Activated CD4-positive, alpha-beta T cell treated with anti-CD3 and anti-CD28 coated beads for 48 hours (primary cell): ENCODE results near the gene NAT8L.

Source experiments
- DNase-seq: peaks from one replicate; pipeline ENCODE4 v3.0.0-alpha.2; 2020

Gene NAT8L

DNA sequence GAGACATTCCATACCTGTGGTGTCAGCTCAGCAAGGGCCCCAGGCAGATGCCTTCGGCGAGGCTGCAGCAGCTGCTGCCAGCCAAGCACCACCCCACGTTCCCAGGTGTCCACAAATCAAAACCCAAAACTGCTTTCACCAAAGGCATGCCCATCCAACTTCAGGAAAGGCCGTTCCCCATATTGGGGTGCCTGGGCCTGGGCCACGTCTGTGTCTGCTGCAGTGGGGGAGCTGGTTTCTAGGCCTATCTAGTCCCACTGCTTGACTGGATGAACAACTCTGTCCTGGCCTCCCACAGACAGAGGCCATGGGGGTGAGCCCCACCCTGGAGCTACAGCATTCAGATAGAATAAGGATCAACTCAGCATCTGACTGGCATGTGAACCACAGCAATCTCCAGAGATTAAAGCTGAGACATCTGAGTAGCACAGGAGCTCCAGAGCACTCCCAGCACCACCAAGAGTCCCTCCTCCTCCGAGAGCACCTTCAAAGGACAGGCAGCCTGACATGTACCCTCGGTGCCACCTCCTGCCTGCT, 37.0 kb downstream of the NAT8L start:
- DNase-seq: no peak

DNA sequence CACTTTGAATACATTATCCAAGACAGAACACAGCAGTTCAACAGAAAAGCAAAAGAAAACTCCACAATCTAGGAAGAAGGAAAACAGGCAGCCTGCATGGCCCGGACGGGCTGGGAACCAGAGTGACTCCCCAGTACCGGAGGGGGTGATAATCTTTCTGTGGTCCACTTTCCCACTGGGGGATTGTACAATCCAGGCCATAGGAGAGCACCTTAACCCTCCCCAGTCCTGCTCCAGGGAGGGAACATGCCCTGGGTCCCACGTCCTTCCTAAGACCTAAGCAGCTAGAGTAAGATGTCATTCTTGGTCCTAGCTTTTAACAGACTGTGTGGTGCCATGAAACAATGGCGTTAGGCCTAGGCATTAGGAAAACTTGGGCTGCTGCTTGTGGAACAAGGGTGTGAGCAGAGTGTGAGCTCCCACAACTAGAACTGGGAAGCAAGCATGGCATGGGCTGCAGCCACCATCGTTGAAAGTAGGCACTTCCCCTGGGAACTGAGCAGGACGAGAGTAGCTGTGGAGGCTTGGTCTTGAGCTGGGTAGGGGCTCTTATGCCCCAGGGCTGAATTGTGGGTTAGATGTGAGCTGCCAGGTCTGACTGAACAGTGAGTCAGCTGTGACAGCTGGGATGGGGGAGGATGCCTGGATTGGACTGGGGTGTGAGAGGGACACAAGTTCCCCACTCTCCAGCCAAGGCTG, 42.4 kb downstream of the NAT8L start:
- DNase-seq: no peak

DNA sequence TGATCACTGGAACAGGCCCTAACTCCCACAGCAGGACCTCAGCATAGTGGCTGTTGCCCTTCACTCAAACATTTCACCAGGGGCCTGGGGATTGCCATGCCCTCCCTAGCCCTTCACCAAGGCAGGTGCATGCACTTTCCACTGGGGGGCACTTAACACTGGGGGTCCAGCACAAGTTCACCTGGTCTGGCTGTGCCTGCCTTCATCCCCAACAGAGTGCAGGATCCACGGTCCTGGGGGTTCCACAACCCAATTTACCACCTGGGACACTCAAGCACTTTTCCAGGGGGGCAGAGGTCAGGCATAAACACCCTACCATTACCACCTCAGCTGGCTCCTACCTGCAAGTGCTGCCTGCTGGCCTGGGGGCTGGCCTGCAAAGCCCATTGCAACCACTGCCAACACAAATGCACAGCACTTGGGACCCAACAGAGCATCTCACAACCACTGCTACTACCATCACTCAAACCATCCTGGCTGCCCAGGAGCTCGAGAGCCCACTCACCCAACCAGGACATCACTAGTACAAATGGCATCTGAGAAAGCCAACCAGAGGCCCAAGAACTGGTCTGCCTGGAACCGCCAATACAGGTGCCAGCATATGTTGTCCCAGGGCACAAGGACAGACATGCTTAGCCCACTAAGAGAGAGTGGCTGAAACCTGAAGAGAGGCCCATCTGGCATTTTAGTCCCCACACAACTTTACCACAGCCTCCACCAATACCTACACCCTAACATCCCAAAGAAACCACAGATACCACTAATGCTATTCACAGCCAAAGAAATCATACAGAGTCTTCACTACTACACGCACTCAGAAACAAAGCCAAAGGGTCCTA, 43.1 kb downstream of the NAT8L start:
- DNase-seq: no peak

DNA sequence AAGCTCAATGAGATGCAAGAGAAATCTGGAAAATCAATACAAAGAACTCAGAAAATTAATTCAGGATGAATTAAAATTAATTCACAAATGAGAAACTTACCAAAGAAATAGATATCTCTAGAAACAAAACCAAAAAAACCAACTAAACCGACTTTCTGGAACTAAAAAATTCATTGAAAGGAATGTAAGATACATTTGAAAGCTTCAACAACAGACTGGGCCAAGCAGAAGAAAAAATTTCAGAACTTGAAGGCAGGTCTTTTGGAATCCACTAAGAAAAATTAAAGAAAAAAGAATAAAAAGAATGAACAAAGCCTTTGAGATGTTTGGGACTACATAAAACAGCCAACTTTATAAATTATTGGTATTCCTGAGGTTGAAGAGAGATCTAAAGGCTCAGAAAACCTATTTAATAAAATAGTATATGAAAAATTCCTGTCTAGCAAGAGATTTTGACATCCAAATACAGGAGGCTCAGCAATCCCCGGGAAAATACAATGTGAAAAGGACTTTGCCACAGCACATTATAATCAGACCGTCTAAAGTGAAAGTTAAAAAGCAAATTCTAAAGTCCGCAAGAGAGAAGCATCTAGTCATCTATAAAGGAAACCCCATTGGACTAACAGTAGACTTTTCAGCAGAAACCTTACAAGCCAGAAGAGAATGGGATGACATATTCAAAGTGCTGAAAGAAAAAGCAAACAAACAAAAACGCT, 44.2 kb downstream of the NAT8L start:
- no peak for DNase-seq

DNA sequence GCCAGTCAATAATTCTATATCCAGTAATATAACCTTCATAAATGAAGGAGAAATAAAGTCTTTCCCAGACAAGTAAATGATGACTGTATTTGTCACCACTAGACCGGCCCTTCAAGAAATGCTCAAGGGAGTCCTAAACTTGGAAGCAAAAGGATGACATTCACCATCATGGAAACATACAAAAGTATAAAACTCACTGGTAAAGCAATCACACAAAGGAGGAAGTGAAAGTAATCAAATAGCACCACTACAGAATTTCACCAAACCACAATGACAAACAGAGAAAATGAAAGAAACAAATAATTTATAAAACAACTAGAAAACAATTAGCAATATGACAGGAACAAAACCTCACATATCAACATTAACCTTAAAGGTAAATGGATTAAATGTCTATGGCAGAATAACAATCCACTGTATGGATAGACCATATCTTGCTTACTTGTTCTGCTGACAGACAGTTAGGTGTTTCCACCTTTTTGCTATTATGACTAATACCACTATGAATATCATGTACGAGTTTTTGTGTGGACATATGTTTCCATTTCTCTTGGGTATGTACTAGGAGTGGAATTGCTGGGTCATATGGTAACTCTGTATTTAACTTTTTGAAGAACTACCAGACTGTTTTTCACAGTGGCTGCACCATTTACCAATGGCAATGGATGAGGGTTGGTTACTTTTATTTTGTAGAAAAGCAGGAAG, 44.9 kb downstream of the NAT8L start:
- no peak for DNase-seq

DNA sequence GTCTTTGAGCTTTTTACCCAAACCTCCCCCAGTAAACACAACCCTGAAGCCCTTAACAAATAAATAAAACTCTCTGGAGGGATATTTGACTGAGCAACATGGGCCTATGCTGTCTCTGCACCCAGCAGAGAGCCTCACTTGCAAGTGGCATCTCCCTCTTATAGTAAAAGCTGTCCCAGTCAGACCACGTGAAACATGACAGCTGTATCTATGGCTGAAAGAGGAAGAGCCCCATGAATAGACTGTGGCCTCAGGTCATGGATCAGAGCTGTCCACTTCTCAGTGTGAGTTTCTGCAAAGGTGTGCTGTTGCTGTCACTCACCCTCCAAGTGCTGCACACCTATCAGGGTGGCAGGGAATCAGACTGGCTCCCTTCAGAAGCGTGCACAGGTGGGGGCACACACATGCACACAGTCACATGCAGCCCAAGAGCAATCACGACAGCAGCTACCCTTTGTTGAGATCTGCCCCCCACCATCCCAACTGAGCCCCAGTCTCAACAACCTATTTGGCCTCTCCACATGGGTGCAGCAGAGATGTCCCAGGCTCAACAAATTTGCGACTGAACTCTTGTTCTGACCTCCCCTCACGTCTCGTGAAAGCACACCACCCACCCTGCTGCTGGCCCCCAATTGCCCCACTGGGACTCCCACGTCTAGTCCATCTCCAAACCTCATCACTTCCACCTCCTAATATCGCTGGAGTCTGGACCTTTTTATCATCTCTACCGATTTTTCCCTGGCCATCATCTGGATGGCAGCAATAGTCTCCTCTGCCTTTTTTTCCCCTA, 45.6 kb downstream of the NAT8L start:
- no peak for DNase-seq

DNA sequence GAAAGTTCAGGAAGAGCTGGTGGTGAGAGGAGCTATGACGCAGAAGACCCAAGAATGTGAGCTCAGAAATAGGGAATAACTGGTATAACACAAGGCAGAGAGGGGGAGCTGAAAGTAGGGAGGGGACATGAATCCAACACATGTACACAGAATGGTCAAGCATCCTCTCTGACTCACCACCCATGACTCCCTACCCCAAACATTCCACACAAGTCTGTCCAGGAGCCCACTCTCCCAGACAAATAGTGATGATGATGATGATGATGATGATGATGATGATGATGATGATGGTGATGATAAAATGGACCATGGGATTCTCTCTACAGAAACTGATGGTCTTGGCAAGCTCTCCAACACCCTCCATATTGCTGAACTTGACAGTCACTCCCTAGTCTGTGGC, 46.4 kb downstream of the NAT8L start:
- no peak for DNase-seq

DNA sequence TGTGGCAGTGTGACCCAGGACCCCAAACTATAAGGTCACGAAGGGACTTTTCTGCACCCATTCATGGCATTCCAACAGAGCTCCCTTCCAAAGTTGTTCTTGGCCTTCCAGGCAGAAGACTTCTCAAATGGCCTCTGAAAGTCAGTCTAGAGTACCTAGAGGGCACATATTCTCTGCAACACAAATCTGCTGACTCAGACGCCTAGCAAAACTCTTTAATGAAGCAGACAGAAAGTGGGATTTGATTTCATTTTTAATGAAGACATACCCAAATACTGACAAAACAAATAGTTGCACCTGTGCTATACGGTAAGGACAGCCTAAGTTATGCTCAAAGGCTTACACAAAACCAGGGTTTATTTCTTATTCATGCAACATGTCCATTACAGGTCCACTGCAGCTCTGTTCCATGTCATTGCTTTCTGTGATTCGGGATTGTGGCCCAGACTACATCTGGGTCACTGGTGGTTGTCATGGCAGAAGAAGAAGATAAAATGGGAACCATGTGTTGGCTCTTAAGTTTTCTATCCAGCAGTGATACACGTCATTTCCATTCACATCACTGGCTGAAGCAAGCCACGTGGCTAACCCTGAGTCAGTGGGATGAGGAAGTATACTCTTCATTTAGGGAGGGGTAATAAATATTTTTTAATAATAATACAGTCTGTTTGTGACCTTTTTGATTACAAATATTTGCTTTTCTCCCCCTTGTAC, 57.7 kb downstream of the NAT8L start:
- DNase-seq: no peak
